Endometrial microvascular endothelial cells (primary cell): ENCODE results near the gene KRTAP6-1. TPM values are rescaled to one million over a fixed set of nuclear protein-coding genes. Genes with fewer than 3 reads are reported as not detected.

Experiments used
- in situ Hi-C: cut with HindIII; loops from 2 replicates; pipeline ENCODE4 v1.10.0; 2017; ENCODE audit warnings: low sequenced_read_pairs, low pct_unique_long_range_greater_than_20kb; ENCODE audit errors: inconsistent ontology term
- total RNA-seq: library from RNA; depleted of rRNA; stranded (reverse); fragments of >200 nt; gene quantifications from one replicate; pipeline ENCODE4 v1.2.3, GENCODE V29; 2015; ENCODE audit errors: inconsistent ontology term

The KRTAP6-1 gene
- not detected for total RNA-seq

GRCh38 chr21:30613836-30614235, at the start of gene KRTAP6-1:
KRTAP6-1 (minus strand) TSS chr21:30613930; CDS start chr21:30613904, 26 bp downstream.
- in situ Hi-C loops: no loop called here

GRCh38 chr21:30652891-30653290, 39.2 kb upstream of the KRTAP6-1 start:
- in situ Hi-C loops: no loop called here

- in situ Hi-C loops: no loop called here
These were observed 33.2 kb upstream of the KRTAP6-1 start for GRCh38 chr21:30646904-30647414.

GRCh38 chr21:30642564-30642963, 28.8 kb upstream of the KRTAP6-1 start, which contains the start of gene KRTAP20-3:
KRTAP20-3 (plus strand) TSS chr21:30642864.
- in situ Hi-C loops: no loop called here

GRCh38 chr21:30638686-30639085, 25.0 kb upstream of the KRTAP6-1 start:
- in situ Hi-C loops: no loop called here

GRCh38 chr21:30634906-30635305, 21.2 kb upstream of the KRTAP6-1 start, which contains the start of gene KRTAP20-2:
KRTAP20-2 (plus strand) TSS chr21:30635206; CDS start chr21:30635264, 58 bp downstream.
- in situ Hi-C loops: no loop called here

GRCh38 chr21:30629200-30629599, 15.5 kb upstream of the KRTAP6-1 start:
- in situ Hi-C loops: no loop called here

GRCh38 chr21:30628109-30628508, 14.4 kb upstream of the KRTAP6-1 start:
- in situ Hi-C loops: no loop called here

- in situ Hi-C loops: no loop called here
These were observed 11.9 kb upstream of the KRTAP6-1 start for GRCh38 chr21:30625449-30626165.

- in situ Hi-C loops: no loop called here
These were observed 9.6 kb upstream of the KRTAP6-1 start for GRCh38 chr21:30623362-30623761.

GRCh38 chr21:30620522-30620921, 6.8 kb upstream of the KRTAP6-1 start, which contains the start of gene KRTAP20-4:
KRTAP20-4 (plus strand) TSS chr21:30620627.
- in situ Hi-C loops: no loop called here

- in situ Hi-C loops: no loop called here
These were observed 6.3 kb upstream of the KRTAP6-1 start for GRCh38 chr21:30620080-30620479.

- in situ Hi-C loops: no loop called here
These were observed 2.4 kb upstream of the KRTAP6-1 start, which contains the start of gene KRTAP20-1 for GRCh38 chr21:30616125-30616524. KRTAP20-1 (plus strand) TSS chr21:30616425; CDS start chr21:30616455, 30 bp downstream.

GRCh38 chr21:30615199-30615598, 1.5 kb upstream of the KRTAP6-1 start:
- in situ Hi-C loops: no loop called here

- in situ Hi-C loops: no loop called here
These were observed 1.6 kb downstream of the KRTAP6-1 start for GRCh38 chr21:30612132-30612531.

GRCh38 chr21:30605968-30606367, 7.8 kb downstream of the KRTAP6-1 start:
- in situ Hi-C loops: no loop called here

- in situ Hi-C loops: no loop called here
These were observed 12.9 kb downstream of the KRTAP6-1 start, which contains the start of gene KRTAP22-1 for GRCh38 chr21:30600787-30601186. KRTAP22-1 (plus strand) TSS chr21:30601087.

GRCh38 chr21:30598802-30599201, 14.9 kb downstream of the KRTAP6-1 start, which contains the start of gene KRTAP6-2:
KRTAP6-2 (minus strand) TSS chr21:30598902; CDS start chr21:30598874, 28 bp downstream.
- in situ Hi-C loops: no loop called here

GRCh38 chr21:30592140-30592539, 21.6 kb downstream of the KRTAP6-1 start, which contains the start of gene KRTAP6-3:
KRTAP6-3 (plus strand) TSS chr21:30592440; CDS start chr21:30592446, 6 bp downstream.
- in situ Hi-C loops: no loop called here

GRCh38 chr21:30590297-30590696, 23.4 kb downstream of the KRTAP6-1 start, which contains the start of gene KRTAP22-2:
KRTAP22-2 (minus strand) TSS chr21:30590397.
- in situ Hi-C loops: no loop called here
